A673 (cell line): ENCODE results near the gene DLX1. TPM values are rescaled to one million over a fixed set of nuclear protein-coding genes. Genes with fewer than 3 reads are reported as not detected.
"Not testable (repeated sequence)": the region's sequence is repeated elsewhere in the genome, so short reads cannot be mapped to it uniquely, and the experiment has no call there.

Experiments used
- BruUV-seq: library from RNA; stranded (reverse); fragments of 400-500 nt; replicated peaks from 2 replicates; lab custom pipeline; 2021; lab: Mats Ljungman, UMichigan
- CTCF ChIA-PET: fragments of 300-600 bp; sonication (Branson Sonifier 250); formaldehyde crosslinking; loops from one replicate; lab custom pipeline; 2022; ENCODE audit warnings: antibody characterized with exemption; lab: Charles Lee
- POLR2A ChIA-PET: fragments of 300-600 bp; sonication (Branson Sonifier 250); formaldehyde crosslinking; loops from one replicate; lab custom pipeline; 2022; ENCODE audit warnings: antibody characterized with exemption; ENCODE audit not compliant: low non-redundant PET; lab: Charles Lee
- DNase-seq: peaks from one replicate; pipeline ENCODE4 v3.0.0-alpha.2; 2015; ENCODE audit warnings: low spot score
- H3K27ac ChIP-seq: fragments of 200-600 bp; sonication (generic); 2 replicates; pipeline ENCODE4 v1.5.1; 2016; ENCODE audit warnings: mixed run types, low read depth, mild to moderate bottlenecking, mixed read lengths, antibody characterized with exemption, low read length; ENCODE audit not compliant: poor library complexity, severe bottlenecking
- H3K27me3 ChIP-seq: fragments of 200-600 bp; sonication (generic); replicated peaks from 2 replicates; pipeline ENCODE4 v1.6.1; 2017; ENCODE audit warnings: mixed run types, low read depth, mild to moderate bottlenecking, mixed read lengths, antibody characterized with exemption, low read length; ENCODE audit not compliant: insufficient read depth, poor library complexity
- H3K36me3 ChIP-seq: fragments of 200-600 bp; sonication (generic); 2 replicates; pipeline ENCODE4 v1.6.1; 2016; ENCODE audit warnings: mixed run types, mild to moderate bottlenecking, mixed read lengths, antibody characterized with exemption, low read length; ENCODE audit not compliant: insufficient read depth, poor library complexity, severe bottlenecking
- H3K4me1 ChIP-seq: fragments of 200-600 bp; sonication (generic); 2 replicates; pipeline ENCODE4 v1.6.1; 2017; ENCODE audit warnings: mixed run types, mild to moderate bottlenecking, mixed read lengths, antibody characterized with exemption, low read length; ENCODE audit not compliant: insufficient read depth, poor library complexity, severe bottlenecking
- H3K4me3 ChIP-seq: fragments of 200-600 bp; sonication (generic); 2 replicates; pipeline ENCODE4 v1.5.1; 2016; ENCODE audit warnings: low read depth, mixed run types, mild to moderate bottlenecking, mixed read lengths, low read length; ENCODE audit not compliant: poor library complexity, severe bottlenecking
- H3K9me3 ChIP-seq: fragments of 200-600 bp; sonication (generic); 2 replicates; pipeline ENCODE4 v1.6.1; 2016; ENCODE audit warnings: mixed run types, low read depth, mild to moderate bottlenecking, mixed read lengths, antibody characterized with exemption, low read length; ENCODE audit not compliant: poor library complexity, severe bottlenecking
- CTCF ChIP-seq: fragments of 300-800, 200-600 bp; sonication (generic); conservative IDR thresholded peaks from 2 replicates; pipeline ENCODE4 v1.5.1; 2017; ENCODE audit warnings: low read depth, mild to moderate bottlenecking, antibody characterized with exemption, low read length, moderate library complexity, mixed read lengths
- EZH2 ChIP-seq: fragments of 200-600 bp; sonication (generic); IDR thresholded peaks from 2 replicates; pipeline ENCODE4 v1.6.1; 2017; ENCODE audit warnings: borderline replicate concordance, low read depth, mild to moderate bottlenecking, mixed read lengths, antibody characterized with exemption, low read length; ENCODE audit not compliant: poor library complexity, severe bottlenecking
- intact Hi-C: fragments of 100-400 bp; cut with micrococcal nuclease; formaldehyde crosslinking; loops from one replicate; pipeline ENCODE4 v1.10.0; 2022; ENCODE audit not compliant: unreplicated experiment
- total RNA-seq: library from RNA; stranded (reverse); gene quantifications from 2 replicates; pipeline ENCODE4 v1.2.3, GENCODE V29; 2021

Gene DLX1
- total RNA-seq, 1 experiment from 2014 or later, result 33.2 TPM

- peaks cover 18% of the 10 kb centered on the region for H3K4me1 ChIP-seq
- CTCF ChIA-PET, result no interaction called here
Observed at GRCh38 chr2:172066394-172066886, 18.9 kb upstream of the DLX1 start.

GRCh38 chr2:172067905-172068304 lies 17.4 kb upstream of the DLX1 start:
- H3K27ac ChIP-seq, H3K4me3 ChIP-seq, CTCF ChIA-PET, intact Hi-C loops, H3K27me3 ChIP-seq, DNase-seq, H3K9me3 ChIP-seq, H3K36me3 ChIP-seq, BruUV-seq, POLR2A ChIA-PET: not testable (repeated sequence)
- peaks cover 33% of the 10 kb centered on the region for H3K4me1 ChIP-seq

More at GRCh38 chr2:172066394-172066886, 18.9 kb upstream of the DLX1 start:
- POLR2A ChIA-PET, result no interaction called here
- no TSS peak for BruUV-seq
- TF ChIP-seq EZH2 (no peak), CTCF (no peak)
- Histone ChIP-seq H3K27ac (peak overlapping the region; percentile 41), H3K36me3 (no peaks in the 10 kb centered on the region), H3K9me3 (no peaks in the 10 kb centered on the region), H3K27me3 (no peaks in the 10 kb centered on the region), H3K4me3 (no peak overlapping the region)
- intact Hi-C loops, result no loop called here
- DNase-seq, result no peak

DNA sequence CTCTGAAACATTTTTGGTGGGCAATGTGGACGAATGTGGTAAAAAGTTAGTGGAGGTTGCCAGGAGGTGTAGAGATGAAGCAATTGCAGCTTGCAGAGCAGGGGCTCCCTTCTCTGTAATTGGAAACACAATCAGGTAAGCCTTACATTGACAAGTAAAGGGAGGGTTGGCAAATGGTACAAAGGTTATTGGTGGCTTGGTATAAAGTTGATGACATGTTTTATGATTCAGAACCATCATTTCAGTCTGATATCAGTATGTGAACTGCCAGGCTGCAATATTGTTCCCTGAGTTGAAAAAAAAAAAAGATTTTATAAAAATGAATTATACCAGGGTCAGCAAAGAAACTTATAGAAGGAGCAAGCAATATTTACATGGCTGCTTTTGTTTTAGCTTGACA lies 14.4 kb upstream of the DLX1 start:
- H3K27me3 ChIP-seq, result no peaks in the 10 kb centered on the region
- no TSS peak for BruUV-seq
- H3K9me3 ChIP-seq, result no peaks in the 10 kb centered on the region
- H3K36me3 ChIP-seq, result no peaks in the 10 kb centered on the region
- no peak overlapping the region for H3K27ac ChIP-seq
- H3K4me3 ChIP-seq, result no peak overlapping the region
- POLR2A ChIA-PET, result no interaction called here
- CTCF ChIA-PET, result no interaction called here
- peaks cover 59% of the 10 kb centered on the region for H3K4me1 ChIP-seq
- no peak for TF ChIP-seq CTCF
- no peak for TF ChIP-seq EZH2
- no peak for DNase-seq
- intact Hi-C loops, result no loop called here

GRCh38 chr2:172072303-172072702 lies 13.0 kb upstream of the DLX1 start:
- intact Hi-C loops, result no loop called here
- H3K4me1 ChIP-seq, result peaks cover 52% of the 10 kb centered on the region
- no peaks in the 10 kb centered on the region for H3K9me3 ChIP-seq
- TF ChIP-seq CTCF, result no peak
- TF ChIP-seq EZH2, result no peak
- no TSS peak for BruUV-seq
- ChIA-PET POLR2A (interaction anchor here (0.6 kb wide), 1 partner anchor 432 kb away, joined by 4 read pairs; no protein-coding TSS in a partner anchor), CTCF (interaction anchor here (1.1 kb wide), 1 partner anchor 23 kb away, joined by 3 read pairs; no protein-coding TSS in a partner anchor)
- DNase-seq, result peak; percentile 93
- H3K36me3 ChIP-seq, result no peaks in the 10 kb centered on the region
- H3K4me3 ChIP-seq, result peak overlapping the region; percentile 6
- H3K27ac ChIP-seq, result peak overlapping the region; percentile 70
- no peaks in the 10 kb centered on the region for H3K27me3 ChIP-seq
